Stimulated activated CD4-positive, alpha-beta T cell treated with anti-CD3 and anti-CD28 coated beads, TNF-alpha, amount 100 ng/mL, for 4 hours (primary cell): Measurements from ENCODE around the gene SERPINA12.
A peak's percentile ranks its signal among the peaks of the same experiment; 100 is the strongest.
"Not testable (repeated sequence)": the region's sequence is repeated elsewhere in the genome, so short reads cannot be mapped to it uniquely, and the experiment has no call there.

Experiments
- DNase-seq, 3 experiments: peaks; one replicate each; pipeline ENCODE4 v3.0.0-alpha.2; 2020; ENCODE audit warnings: low read depth in 3 of 3

The SERPINA12 gene

GRCh38 chr14:94489336-94489735 is 19.9 kb downstream of the SERPINA12 start:
- no peak for DNase-seq

- DNase-seq = no peak
Measured at GRCh38 chr14:94486883-94487282, 22.4 kb downstream of the SERPINA12 start.

- DNase-seq = peak in 1 of 3 experiments; percentile 31
Measured at GRCh38 chr14:94485944-94486841, 23.1 kb downstream of the SERPINA12 start.

GRCh38 chr14:94484481-94484880 is 24.8 kb downstream of the SERPINA12 start:
- DNase-seq = no peak

- no peak for DNase-seq
Measured at GRCh38 chr14:94483729-94484275, 25.5 kb downstream of the SERPINA12 start.

GRCh38 chr14:94483071-94483451 is 26.2 kb downstream of the SERPINA12 start:
- no peak for DNase-seq

- not testable (repeated sequence) for DNase-seq
Measured at GRCh38 chr14:94482132-94483070, 26.9 kb downstream of the SERPINA12 start.

- DNase-seq = no peak
Measured at GRCh38 chr14:94481468-94482131, 27.7 kb downstream of the SERPINA12 start.

- no peak for DNase-seq
Measured at GRCh38 chr14:94480809-94481208, 28.5 kb downstream of the SERPINA12 start.

GRCh38 chr14:94478420-94478819 is 30.8 kb downstream of the SERPINA12 start:
- DNase-seq = no peak

GRCh38 chr14:94476023-94476422 is 33.2 kb downstream of the SERPINA12 start, which contains the start of gene SERPINA9:
TSS of gene SERPINA9 (minus strand) at chr14:94476197. CDS start at chr14:94469840, 6,357 bp downstream.
- no peak for DNase-seq

GRCh38 chr14:94474581-94475031 is 34.7 kb downstream of the SERPINA12 start:
- no peak for DNase-seq

GRCh38 chr14:94473666-94474410 is 35.4 kb downstream of the SERPINA12 start:
- no peak for DNase-seq

GRCh38 chr14:94472842-94473241 is 36.4 kb downstream of the SERPINA12 start:
- no peak for DNase-seq

- no peak for DNase-seq
Measured at GRCh38 chr14:94471045-94471444, 38.2 kb downstream of the SERPINA12 start.

GRCh38 chr14:94470311-94470710 is 39.0 kb downstream of the SERPINA12 start:
- no peak for DNase-seq

- DNase-seq = no peak
Measured at GRCh38 chr14:94469261-94469660, 40.0 kb downstream of the SERPINA12 start.

GRCh38 chr14:94467728-94468520 is 41.3 kb downstream of the SERPINA12 start:
- no peak for DNase-seq

- DNase-seq = no peak
Measured at GRCh38 chr14:94466706-94467370, 42.4 kb downstream of the SERPINA12 start.
